H1 (cell line): ENCODE data around the gene SRF.

Source experiments
- CHD2 ChIP-seq: IDR thresholded peaks from 2 replicates; pipeline ENCODE4 v1.6.1; 2012; ENCODE audit warnings: low read length, improper control_type of control experiment
- EZH2 ChIP-seq: fragments of 200-600 bp; sonication (generic); IDR thresholded peaks from 2 replicates; pipeline ENCODE4 v1.7.1; 2012; ENCODE audit warnings: low read depth, mild to moderate bottlenecking, moderate library complexity, low read length, inconsistent platforms; ENCODE audit not compliant: severe bottlenecking
- GABPA ChIP-seq: IDR thresholded peaks from 2 replicates; pipeline ENCODE4 v1.6.1; 2011; ENCODE audit warnings: mild to moderate bottlenecking, low read length, moderate library complexity, borderline replicate concordance; ENCODE audit not compliant: insufficient read depth
- JUN ChIP-seq: IDR thresholded peaks from 2 replicates; pipeline ENCODE4 v1.6.1; 2011; ENCODE audit warnings: low read depth, mild to moderate bottlenecking, improper control_type of control experiment, low read length
- POLR2A ChIP-seq, 2 experiments: IDR thresholded peaks; 1 replicate in 1 of 2; 2 replicates in 1 of 2; pipeline ENCODE4 v1.6.1; 2011; ENCODE audit warnings: low read depth in 2 of 2, low read length in 2 of 2, mild to moderate bottlenecking in 2 of 2; ENCODE audit errors: control extremely low read depth in 1 of 2
- POLR2AphosphoS5 ChIP-seq: IDR thresholded peaks from 2 replicates; pipeline ENCODE4 v1.6.1; 2011; ENCODE audit warnings: low read depth, low read length
- RFX5 ChIP-seq: IDR thresholded peaks from 2 replicates; pipeline ENCODE4 v1.6.1; 2011; ENCODE audit warnings: low read depth, low read length, improper control_type of control experiment, borderline replicate concordance
- TAF1 ChIP-seq: IDR thresholded peaks from 2 replicates; pipeline ENCODE4 v1.6.1; 2011; ENCODE audit warnings: mild to moderate bottlenecking, low read depth, low read length
- YY1 ChIP-seq: IDR thresholded peaks from 2 replicates; pipeline ENCODE4 v1.6.1; 2011; ENCODE audit warnings: low read depth, mild to moderate bottlenecking, low read length
- TF ChIP-seq, protein P1 (sequence below), 3 experiments: IDR thresholded peaks; 1 replicate in 2 of 3; 2 replicates in 1 of 3; pipeline versions ENCODE4 v1.5.1 to v1.6.1; 2011; ENCODE audit warnings: low read length in 3 of 3, mild to moderate bottlenecking in 3 of 3, inconsistent platforms in 2 of 3, low read depth in 1 of 3, moderate library complexity in 1 of 3; ENCODE audit not compliant: insufficient read depth in 1 of 3; ENCODE audit errors: control extremely low read depth in 1 of 3
- TF ChIP-seq, protein P2 (sequence below): IDR thresholded peaks from 2 replicates; pipeline ENCODE4 v1.6.1; 2011; ENCODE audit warnings: low read length, improper control_type of control experiment

DNA sequence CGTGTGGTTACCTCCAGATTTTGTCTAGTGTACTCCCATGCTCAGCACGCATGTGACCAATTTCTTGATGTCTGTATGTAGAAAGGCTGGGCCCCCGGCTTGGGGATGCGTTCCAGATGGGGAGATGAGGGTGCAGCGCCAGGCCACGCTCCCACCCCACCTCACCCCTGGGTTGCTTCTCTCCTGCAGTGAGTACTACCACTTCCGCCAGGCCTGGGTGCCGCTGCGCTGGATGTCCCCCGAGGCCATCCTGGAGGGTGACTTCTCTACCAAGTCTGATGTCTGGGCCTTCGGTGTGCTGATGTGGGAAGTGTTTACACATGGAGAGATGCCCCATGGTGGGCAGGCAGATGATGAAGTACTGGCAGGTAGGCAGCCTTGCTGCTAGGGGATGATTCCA is 11.5 kb upstream of the SRF start:
- no peak for TF ChIP-seq POLR2AphosphoS5
- TF ChIP-seq TAF1: no peak
- TF ChIP-seq YY1: no peak
- TF ChIP-seq, protein P1, sequence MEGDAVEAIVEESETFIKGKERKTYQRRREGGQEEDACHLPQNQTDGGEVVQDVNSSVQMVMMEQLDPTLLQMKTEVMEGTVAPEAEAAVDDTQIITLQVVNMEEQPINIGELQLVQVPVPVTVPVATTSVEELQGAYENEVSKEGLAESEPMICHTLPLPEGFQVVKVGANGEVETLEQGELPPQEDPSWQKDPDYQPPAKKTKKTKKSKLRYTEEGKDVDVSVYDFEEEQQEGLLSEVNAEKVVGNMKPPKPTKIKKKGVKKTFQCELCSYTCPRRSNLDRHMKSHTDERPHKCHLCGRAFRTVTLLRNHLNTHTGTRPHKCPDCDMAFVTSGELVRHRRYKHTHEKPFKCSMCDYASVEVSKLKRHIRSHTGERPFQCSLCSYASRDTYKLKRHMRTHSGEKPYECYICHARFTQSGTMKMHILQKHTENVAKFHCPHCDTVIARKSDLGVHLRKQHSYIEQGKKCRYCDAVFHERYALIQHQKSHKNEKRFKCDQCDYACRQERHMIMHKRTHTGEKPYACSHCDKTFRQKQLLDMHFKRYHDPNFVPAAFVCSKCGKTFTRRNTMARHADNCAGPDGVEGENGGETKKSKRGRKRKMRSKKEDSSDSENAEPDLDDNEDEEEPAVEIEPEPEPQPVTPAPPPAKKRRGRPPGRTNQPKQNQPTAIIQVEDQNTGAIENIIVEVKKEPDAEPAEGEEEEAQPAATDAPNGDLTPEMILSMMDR (IDR thresholded peaks at IDR 0.05; ENCODE audit: control extremely low read depth in 1 of 3, insufficient read depth in 1 of 3, low read depth in 1 of 3, low read length in 3 of 3): no peak
- TF ChIP-seq, protein P2, sequence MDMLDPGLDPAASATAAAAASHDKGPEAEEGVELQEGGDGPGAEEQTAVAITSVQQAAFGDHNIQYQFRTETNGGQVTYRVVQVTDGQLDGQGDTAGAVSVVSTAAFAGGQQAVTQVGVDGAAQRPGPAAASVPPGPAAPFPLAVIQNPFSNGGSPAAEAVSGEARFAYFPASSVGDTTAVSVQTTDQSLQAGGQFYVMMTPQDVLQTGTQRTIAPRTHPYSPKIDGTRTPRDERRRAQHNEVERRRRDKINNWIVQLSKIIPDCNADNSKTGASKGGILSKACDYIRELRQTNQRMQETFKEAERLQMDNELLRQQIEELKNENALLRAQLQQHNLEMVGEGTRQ: no peak
- no peak for TF ChIP-seq GABPA
- no peak for TF ChIP-seq POLR2A (IDR thresholded peaks at IDR 0.05; ENCODE audit: control extremely low read depth in 1 of 2, low read depth in 2 of 2, low read length in 2 of 2)
- TF ChIP-seq RFX5: no peak
- no peak for TF ChIP-seq CHD2
- TF ChIP-seq JUN: no peak
- no peak for TF ChIP-seq EZH2
